Stimulated activated CD4-positive, alpha-beta T cell treated with anti-CD3 and anti-CD28 coated beads, Interleukin-2, amount 100 ng/mL, for 24 hours (primary cell): ENCODE data around the gene MEN1.
"Not testable (repeated sequence)": the region's sequence is repeated elsewhere in the genome, so short reads cannot be mapped to it uniquely, and the experiment has no call there.

Experiments used
- DNase-seq, 2 donors: peaks; one replicate each; pipeline ENCODE4 v3.0.0-alpha.2; 2020

Gene MEN1

DNA sequence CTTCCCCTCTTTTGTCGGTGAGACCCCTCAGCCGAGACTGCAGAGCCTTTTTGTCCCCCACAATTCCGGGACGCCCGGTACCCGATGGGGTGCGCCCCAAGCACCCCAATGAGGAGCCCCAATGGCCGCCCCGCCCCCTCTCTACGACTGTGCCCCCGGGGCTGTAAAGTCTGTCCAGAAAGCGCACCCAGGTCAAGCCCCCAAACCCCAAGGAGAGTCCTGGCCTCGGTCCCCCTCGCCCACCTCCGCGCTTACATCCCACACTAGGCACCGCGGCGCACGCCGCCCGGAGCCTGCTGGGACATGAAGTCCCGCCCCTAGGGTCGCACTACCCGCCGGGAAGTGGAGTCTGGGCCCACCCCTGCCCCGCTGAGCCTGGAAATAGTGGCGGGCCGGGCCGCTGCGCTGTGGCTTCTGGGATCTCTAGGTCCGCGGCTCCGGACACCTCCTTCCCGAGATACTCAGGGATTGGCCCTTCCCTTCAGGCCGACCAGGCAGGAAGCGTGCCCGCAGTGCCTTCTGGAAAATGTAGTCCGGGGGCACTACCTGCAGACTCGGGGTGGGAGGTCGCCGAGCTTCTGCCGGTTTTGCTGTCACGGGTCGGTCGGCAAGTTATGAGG, at the start of gene MEN1:
TSS of gene MEN1 (minus strand) at position 281 of the 620 bp plus-strand sequence. CDS start 442 bp downstream, outside the sequence.
- peak; percentile 83 to 88 for DNase-seq

DNA sequence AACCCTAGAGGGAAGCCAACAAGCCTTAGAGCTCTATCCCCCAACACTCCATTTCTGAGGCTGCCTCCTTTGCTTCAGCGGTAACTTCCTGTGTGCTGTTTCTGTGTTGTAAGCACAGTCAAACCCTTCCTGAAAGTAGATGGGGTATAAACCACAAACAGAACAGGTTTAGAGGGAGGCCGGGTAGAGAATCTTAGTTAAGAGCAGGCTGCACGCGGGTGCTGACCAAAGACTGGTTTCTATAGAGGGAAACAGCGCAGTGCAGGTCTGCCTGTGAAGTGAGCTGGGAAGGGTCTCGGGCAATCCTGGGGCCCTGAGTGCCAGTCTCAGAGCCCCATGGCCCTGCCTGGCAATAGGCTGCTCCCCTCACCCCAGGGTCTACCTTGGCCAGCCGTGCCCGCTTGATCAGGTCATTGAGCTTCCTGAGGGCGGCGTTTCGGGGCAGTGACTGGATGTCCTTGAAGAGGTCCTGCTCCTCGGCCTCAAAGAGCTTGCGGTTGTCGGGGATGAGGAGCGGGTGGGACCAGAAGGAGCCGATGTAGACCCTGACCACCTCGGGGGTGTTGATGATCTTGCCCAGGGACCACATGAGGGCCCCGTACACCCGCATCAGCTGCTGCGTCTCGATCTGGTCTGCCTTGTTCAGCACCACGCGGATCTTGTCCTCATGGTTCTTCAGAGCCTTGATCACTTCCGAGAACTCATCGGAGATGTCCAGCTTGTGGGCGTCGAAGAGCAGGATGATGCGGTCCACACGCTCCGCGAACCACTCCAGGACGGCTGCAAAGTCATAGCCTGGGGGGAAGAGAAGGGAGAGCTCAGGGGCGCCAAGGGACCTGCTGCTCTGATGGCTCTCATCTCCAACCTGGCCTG, 49.4 kb upstream of the MEN1 start:
- DNase-seq = peak; percentile 69

DNA sequence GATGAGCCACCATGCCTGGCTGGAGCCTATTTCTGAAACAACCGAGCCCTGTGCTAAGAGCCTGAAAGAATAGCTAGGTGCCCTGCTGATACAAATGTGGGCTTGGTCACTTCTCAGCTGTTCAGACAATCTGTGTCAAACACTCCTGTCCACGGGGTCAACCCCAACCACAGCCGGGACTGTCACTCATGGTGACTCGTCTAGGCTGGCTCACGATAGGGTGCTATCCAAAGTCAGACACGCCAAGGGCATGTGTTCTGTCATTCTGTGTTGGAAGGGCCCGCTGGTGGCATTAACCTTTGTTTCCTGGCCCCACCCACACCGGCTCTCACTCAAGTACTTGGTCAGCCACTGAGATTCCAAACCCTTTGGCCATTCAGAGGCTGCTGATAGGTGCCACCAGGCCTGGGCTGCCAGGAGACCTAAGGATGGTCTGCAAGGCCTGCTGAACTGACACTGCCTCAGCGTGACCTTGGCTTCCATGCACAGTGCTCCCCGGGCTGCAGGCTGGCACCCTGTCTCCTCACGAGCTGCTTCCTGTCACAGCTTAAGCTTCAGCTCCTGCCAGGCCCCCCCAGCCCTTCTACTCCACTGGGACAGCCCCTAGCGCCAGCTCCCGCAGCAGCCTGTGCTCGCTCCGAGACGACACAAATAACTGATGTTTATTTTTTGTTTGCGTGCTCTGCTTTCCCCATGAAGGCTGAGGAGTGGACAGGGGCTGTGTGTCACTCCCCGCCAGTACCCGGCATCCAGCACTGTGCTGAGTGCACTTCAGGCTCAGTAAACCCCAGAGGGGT, 48.3 kb upstream of the MEN1 start:
- peak; percentile 63 to 65 for DNase-seq

DNA sequence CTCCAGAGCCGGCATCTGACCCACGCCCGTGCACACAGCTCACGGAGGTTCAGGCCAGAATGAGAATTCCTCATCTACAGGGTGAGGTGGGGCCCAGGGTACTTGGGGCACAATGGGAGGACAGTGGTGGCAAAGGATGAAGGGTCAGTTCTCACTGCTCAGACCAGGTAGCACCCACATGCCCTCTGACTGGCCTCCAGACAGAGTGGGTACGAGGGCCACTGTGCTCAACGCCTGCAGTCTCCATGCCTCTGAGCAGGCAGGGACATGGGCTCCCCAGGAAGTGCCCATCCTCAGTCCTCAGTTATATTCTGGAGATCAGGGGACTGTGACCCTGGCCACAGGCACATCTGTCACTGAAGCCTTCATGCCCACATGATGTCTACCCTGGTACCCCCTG, 47.1 kb upstream of the MEN1 start:
- no peak for DNase-seq

DNA sequence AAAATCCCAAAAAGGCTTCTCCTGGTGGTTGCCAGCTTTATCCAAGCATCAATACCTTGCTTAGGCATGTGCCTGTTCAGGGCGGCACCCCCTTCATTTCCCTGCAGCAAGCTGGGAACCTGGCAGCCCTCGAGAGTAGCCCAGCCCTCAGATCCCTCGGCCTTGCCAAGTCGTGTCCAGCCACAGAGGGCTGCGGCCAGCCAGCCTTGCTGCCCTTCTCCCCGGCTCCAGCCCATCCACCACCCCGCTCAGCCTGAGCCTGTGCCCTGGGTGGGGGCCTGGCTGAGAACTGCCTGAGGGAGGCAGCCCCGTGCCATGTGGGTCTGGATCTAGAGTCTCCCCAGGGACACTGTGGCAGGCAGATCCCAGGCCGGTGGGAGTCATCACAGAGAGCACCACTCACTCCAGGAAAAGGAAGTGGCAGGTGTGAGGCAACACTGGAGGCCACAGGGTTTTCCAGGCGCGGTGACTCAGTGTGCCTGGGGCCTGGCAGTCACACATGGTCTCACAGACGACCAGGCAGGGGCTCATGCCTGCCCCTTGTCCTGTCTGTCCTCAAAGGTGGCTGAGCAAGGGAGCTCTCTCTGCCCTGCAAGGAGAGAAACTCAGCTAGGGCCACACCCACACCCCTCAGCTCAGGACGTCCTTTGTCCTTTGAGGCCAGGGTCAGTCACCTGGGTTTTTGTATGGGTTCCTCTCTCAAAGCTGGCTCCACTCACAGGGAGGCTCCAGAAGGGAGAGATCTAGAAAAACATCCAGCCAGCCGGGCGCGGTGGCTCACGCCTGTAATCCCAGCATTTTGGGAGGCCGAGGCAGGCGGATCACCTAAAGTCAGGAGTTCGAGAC, 46.3 kb upstream of the MEN1 start:
- DNase-seq = peak; percentile 66 to 78

DNA sequence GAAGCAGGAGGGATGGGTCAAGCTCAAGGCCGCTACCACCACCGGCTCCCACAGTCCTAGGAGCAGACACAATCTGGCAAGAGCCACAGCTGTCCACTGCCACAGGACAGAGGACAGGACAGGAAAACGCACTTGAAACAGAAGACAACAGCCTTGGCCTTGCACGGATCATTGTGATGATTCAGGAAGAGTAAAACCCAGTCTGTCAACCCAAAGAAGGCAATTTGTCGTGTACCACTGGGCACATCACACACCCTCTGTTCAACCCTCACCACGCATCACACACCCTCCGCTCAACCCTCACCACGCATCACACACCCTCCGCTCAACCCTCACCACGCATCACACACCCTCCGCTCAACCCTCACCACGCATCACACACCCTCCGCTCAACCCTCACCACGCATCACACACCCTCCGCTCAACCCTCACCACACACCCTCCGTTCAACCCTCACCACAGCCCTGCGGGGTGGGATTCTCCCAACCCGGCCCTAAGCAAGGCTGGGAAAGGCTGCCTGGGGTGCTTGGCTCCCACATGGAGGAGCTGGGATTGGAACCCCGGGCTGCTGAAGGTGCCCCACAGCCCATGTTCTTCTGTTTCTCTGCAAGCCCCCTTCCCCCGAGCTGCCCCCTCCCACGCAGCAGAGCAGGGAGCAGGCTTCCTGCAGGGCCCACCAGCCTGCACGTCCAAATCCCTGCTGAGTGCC, 45.4 kb upstream of the MEN1 start:
- DNase-seq = no peak

DNA sequence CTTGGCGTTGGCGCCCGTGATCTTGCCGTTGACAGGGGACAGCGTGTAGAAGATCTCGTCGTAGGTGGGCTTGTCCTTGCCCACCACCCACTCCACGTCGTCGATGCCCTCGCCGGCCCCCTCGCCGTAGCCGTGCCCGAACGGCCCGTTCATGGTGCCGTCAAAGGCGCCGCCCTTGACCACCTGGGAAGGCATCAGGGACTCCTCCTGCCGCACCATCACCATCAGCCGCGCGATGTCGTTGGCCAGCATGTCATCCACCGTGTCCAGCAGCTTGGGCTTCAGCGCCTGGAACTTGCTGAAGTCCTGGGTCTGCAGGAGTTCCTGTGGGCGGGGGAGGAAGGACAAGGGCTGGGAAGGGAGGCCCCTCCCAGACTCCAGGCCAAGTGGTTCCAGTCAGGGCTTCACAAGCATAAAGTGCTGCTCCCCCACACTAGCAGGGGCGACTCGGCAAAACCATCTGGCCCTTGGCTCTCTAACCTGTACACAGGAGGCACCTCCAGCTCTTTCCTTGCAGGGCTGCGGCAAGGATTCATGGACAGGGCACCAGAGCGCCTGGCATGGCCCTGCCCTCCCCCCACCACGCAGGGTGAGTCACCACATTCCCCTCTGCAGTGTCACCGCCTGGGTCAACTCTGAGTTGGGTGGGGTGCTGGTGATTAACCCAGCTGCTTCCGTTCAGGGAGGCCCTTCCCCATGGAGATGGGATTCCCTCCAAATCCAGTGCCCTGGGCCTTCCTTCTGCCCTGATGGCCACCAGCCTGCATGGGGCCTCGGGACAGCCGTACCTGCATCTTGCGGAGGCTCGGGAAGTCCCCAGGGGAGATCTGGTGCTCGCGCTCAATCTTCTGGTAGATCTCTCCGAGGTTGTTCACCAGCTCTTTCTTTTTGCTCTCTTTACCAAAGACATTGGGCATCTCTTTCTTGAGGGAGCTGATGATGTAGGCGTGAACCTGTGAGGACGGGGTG, 44.5 kb upstream of the MEN1 start:
- peak; percentile 54 to 55 for DNase-seq

DNA sequence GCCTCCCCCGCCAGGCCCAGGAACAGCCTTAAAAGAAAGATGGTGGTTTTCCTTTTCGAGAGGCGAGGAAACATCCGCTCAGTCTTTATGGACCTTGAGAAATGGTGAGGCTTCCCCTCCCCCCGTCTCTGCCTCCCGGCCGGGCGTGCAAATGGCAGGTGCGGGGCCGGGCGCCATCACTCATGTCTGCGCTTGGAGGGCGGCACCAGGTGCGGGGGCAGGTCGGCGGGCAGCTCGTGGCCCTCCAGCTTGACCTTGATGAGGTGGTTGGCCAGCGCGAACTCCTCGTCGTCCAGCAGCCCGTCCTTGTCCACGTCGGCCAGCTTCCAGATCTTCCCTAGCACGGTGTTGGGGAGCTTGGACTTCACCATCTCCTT, 43.8 kb upstream of the MEN1 start:
- DNase-seq = no peak

DNA sequence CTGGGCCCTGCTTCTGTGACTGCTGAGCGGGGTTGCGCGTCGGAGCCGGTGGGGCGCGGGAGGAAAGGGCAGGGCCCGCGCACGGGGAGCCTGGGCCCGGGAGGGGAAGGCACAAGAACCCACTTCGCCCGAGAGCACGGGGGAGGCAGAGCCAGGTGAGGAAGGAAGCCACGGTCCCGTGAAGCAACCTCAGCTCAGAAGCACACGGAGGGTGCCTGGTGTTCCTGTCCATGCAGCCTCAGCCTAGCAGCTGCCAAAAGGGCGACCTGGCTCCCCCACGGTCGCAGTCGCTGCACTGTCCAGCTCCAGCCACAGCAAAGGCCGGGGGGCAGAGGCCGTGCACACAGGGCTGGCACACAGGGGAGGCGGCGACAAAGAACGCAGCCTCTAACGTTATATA, 43.4 kb upstream of the MEN1 start:
- no peak for DNase-seq

DNA sequence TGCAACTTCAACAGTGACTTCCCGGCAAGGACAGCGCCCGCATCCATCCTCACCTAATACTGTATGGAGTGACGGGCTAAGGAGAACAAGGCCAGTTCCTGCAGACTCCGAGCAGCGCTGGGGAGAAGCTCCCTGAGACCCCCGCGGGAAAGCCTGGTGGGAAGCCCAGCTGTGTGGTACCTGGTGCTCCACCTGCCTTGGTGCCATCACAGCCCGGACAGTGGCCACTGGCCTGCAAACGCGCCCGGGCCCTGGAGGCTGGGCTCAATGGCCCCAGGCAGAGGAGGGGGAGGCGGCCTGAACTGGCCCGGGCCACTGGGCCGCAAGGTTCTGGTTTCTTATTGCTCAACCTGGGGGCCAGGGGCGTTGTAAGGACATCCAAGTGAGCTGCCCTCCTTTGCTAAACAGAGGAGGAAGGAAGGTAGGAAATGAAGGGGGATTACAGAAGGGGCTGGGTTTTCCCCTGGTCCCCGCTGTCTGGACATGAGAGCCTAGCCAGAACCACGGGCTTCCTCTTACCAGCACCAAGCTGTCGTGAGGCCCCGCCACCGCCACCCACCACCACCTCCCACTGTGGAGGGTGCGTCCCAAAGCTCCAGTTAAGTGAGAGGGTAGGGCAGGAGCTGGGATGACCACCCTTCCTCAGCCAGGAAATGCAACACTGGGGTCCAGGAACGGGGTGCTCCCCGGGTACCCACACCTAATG, 42.6 kb upstream of the MEN1 start:
- no peak for DNase-seq

DNA sequence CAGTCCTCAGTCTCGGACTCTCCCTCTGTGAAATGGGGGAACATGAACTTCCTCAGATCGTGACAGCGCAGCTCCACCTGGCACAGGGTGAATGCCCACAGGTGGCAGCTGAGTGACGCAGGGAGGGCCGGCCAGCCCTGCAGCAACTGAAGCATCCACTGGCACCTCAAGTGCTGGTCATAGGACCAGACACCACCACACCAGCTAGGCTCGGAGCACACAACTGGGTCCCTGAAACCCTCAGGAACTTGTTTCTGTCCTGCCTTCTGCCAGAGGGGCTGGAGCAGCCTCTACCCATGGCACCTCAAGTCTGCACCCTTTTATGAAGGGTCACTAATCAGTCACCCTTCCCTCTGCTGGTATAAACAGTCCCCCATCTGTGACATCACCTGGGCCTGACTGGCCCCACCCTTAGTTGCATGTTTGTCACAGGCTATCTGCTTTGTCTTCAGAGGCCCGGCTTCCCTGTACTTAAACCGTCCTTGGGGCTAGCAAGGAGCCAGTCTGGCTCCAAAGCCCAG, 41.5 kb upstream of the MEN1 start:
- DNase-seq = no peak

DNA sequence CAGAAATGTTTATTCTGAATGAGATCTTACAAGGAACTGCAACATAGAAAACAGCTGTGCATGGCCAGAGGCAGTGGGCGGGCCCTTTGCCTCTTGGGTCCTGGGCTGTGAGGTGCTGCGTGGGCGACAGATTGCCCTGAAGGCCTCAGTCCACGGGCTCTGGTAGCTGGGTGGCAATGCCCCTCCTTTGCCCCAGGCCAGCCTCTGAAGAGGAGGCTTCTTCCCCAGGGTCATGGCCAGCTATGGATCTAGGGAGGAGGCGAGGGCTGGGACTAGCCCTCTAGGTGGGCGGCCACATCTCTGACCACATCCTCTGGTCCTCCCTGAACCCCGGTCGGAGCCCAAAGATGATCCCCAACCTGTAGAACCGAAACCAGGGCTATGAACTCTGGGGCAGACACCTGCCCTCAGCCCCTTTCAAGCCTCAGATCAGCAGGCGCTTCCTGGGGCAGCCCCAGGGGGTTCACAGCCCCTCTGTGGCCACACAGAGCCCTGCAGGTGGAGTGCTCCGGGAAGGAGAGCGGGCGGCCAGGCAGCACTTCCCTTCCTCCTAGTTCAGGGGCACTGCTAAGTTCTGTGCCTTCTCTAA, 40.7 kb upstream of the MEN1 start:
- DNase-seq = peak in 1 of 2 donors; percentile 68

DNA sequence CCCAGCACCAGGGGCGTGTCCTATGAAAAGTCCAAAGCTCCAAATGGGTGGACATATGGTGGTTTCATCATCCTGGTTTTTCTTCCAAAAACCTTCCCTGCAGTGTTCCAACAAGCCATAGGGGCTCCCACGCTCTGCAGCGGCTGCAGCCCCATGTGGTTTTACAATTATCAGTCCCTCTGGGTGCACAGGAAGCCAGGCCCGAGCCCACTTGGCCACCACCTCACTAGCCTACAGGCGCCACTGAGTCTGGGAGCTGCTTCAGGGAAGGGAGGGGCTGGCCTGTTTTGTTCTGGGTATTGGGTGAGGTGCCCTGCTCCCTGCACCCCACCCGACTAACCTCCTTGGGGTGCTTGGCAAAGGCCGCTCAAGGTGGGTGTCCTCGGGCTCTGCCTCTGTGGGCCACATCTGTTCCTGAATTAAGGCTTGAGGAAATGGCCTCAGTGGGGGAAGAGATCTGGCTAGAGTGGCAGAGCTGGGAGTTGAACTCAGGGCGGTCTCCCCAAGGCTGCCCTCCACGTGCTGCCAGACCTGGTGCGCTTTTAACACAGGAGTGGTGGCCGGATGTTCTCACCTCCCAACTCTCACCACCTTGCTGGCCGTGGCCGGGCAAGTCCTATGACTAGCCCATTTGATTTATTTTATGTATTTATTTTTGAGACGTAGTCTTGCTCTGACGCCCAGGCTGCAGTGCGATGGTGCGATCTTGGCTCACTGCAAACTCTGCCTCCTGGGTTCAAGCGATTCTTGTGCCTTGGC, 39.4 kb upstream of the MEN1 start:
- DNase-seq = no peak

DNA sequence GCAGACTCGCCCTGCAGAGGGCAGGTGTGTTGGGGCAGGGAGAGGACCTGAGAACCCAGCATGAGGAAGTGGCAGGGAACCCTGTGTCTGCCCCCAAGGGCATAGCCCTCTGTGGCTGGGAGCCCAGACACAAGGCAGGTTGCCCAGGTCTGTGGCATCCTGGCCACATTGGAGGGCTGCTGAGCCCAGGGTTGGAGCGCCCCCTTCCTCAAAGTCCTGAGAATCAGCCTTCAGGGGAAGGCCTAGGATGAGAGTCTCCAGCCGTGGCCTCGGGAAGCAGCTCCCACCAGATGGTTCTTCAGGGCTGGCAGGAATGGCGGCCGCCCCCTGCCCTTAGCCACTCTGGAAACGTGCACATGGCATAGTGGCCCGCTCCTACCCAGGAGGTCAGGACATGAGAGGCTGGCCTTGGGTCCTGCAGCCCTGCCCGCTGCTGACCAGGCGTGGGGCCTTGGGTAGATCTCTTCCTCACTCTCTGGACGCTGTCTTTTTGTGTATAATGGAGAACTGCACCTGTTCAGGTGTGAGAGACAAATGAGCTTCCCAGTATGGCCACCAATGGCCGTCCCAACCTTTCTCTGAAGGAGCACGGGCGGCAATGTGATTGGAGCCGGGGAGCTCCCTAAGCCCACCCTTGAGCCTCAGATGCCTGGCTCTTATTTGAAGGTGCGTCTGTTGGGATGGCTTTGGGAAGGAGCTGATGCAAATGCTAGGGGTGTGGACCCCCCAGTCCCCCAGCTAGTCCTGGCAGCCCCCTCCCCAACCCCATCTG, 38.7 kb upstream of the MEN1 start:
- no peak for DNase-seq

DNA sequence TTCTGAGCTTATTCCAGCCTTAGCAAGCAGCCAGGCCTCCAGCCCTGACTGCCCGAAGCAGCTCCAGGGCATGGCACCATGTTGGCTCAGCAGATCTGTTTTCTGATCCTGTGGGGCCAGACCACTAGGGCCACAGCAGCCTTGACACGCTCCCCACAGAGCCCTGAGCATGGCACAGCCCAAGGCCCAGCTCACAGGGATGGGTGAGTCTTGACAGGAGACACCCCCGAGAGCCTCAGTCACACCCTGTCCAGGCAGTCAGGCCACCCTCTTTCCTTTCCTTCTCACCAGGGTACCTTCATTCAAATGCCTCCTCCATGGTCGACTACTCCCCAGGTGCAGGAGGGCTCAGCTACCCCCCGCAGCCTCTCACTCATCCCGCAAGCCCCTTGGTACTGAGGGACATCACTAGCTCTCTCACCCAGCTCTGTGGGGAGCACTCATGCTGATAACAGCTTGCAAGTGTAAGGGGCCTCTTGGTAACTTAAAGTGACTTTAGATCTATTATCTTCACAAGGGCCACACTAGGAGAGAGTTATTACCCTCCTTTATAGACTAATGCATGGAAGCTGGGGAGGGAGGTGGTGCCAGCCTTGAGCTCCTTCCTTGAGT, 38.0 kb upstream of the MEN1 start:
- DNase-seq = no peak

DNA sequence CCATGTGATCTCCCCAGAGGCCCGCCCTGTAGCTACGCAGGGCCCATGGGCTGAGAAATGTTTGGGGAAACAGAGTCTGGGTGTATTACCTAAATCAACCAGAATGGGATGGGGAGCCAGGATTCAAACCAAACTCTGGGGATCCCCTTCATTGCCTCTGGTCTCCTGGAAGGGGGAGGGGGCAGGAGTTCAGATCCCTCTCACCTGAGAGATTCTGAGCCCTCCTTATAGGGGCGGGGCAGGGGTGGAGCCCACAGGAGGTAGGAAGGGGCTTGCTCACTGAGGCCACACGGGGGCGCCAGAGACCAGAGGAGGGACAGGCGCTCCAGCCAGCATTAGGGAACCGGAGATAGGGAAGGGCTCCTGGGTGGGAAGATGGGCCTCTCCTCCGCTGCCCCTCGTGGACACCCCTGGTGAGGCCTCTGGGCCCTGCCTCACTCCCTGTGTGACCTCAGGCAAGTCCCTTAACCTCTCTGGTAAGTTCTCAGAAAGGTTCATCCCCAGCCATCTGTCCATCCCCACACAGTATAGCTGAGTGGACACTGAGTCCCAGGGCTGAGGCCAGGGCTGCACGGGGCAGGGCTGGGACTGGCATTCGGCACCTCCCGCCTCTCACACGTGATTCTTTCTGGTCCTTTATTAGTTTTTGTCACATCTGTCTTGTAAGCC, 36.8 kb upstream of the MEN1 start:
- peak; percentile 96 to 98 for DNase-seq

DNA sequence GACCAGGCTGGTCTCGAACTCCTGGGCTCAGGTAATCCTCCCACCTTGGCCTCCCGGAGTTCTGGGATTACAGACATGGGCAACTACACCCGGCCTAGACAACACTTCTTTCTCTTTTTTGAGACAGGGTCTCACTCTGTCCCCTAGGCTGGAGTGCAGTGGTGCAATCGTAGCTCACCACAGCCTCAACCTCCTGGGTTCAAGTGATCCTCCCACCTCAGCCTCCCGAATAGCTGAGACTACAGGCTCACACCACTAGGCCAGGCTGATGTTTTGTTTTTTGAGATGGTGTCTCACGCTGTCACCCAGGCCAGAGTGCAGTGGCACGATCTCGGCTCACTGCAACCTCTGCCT, 35.4 kb upstream of the MEN1 start:
- not testable (repeated sequence) for DNase-seq
